Measurements from ENCODE around the gene UROD. TPM values are rescaled to one million over a fixed set of nuclear protein-coding genes. Genes with fewer than 3 reads are reported as not detected.

Gene UROD
- total RNA-seq, 1 experiment from 2014 or later, result 76.9 TPM

- Mint-ChIP-seq H3K4me3 (ENCODE audit: unreplicated experiment) (peak within 1 kb of the TSS; percentile 88), H3K27ac (ENCODE audit: low read depth, unreplicated experiment) (peak within 1 kb of the TSS; percentile 85), H3K36me3 (ENCODE audit: insufficient read depth, unreplicated experiment) (peaks cover 33% of the 10 kb centered on the region), H3K9me3 (ENCODE audit: unreplicated experiment) (no peaks in the 10 kb centered on the region), H3K27me3 (ENCODE audit: insufficient read depth, unreplicated experiment) (no peaks in the 10 kb centered on the region), H3K4me1 (ENCODE audit: insufficient read depth, unreplicated experiment) (peaks cover 20% of the 10 kb centered on the region)
- POLR2A ChIA-PET, result interaction anchor here (0.7 to 11.7 kb wide), 49 partner anchors 11 to 1329 kb away, joined by 3 to 176 read pairs (median 5); partner anchors contain the start of genes AKR1A1, ARMH1, BTBD19 and CCDC163
- intact Hi-C loops (cut with micrococcal nuclease), result loop anchor here (2.0 to 5.0 kb wide), 4 partner anchors 86 to 561 kb away; partner anchors contain the start of gene RNU5D-1
- CTCF ChIA-PET, result interaction anchor here (0.6 to 12.2 kb wide), 14 partner anchors 8 to 1205 kb away, joined by 3 to 437 read pairs (median 4); partner anchors contain the start of genes PLK3 and RNU5D-1
- BruUV-seq (replicated peaks), result no TSS peak
- DNase-seq (ENCODE audit: unreplicated experiment), result peak; percentile 81
- TF ChIP-seq, protein P1, sequence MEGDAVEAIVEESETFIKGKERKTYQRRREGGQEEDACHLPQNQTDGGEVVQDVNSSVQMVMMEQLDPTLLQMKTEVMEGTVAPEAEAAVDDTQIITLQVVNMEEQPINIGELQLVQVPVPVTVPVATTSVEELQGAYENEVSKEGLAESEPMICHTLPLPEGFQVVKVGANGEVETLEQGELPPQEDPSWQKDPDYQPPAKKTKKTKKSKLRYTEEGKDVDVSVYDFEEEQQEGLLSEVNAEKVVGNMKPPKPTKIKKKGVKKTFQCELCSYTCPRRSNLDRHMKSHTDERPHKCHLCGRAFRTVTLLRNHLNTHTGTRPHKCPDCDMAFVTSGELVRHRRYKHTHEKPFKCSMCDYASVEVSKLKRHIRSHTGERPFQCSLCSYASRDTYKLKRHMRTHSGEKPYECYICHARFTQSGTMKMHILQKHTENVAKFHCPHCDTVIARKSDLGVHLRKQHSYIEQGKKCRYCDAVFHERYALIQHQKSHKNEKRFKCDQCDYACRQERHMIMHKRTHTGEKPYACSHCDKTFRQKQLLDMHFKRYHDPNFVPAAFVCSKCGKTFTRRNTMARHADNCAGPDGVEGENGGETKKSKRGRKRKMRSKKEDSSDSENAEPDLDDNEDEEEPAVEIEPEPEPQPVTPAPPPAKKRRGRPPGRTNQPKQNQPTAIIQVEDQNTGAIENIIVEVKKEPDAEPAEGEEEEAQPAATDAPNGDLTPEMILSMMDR (IDR thresholded peaks at IDR 0.05; ENCODE audit: unreplicated experiment), result no peak
Observed at GRCh38 chr1:45010855-45011811, 921 bp upstream of the UROD start, which contains the start of gene HECTD3. Gene HECTD3 (minus strand): TSS chr1:45011324. CDS start chr1:45011257, 67 bp downstream.

GRCh38 chr1:45012639-45013278 lies 705 bp downstream of the UROD start:
- Mint-ChIP-seq H3K4me3 (ENCODE audit: unreplicated experiment) (peak overlapping the region; percentile 88), H3K9me3 (ENCODE audit: unreplicated experiment) (no peaks in the 10 kb centered on the region), H3K36me3 (ENCODE audit: insufficient read depth, unreplicated experiment) (peaks cover 24% of the 10 kb centered on the region), H3K27me3 (ENCODE audit: insufficient read depth, unreplicated experiment) (no peaks in the 10 kb centered on the region), H3K4me1 (ENCODE audit: insufficient read depth, unreplicated experiment) (peaks cover 20% of the 10 kb centered on the region), H3K27ac (ENCODE audit: low read depth, unreplicated experiment) (peak overlapping the region; percentile 85)
- no TSS peak for BruUV-seq (replicated peaks)
- intact Hi-C loops (cut with micrococcal nuclease), result loop anchor here (1.0 to 5.0 kb wide), 5 partner anchors 176 to 560 kb away; partner anchors contain the start of gene RNU5D-1
- TF ChIP-seq, protein P1 (IDR thresholded peaks at IDR 0.05; ENCODE audit: unreplicated experiment), result no peak
- POLR2A ChIA-PET, result interaction anchor here (0.6 to 11.7 kb wide), 38 partner anchors 12 to 673 kb away, joined by 3 to 176 read pairs (median 6); partner anchors contain the start of genes CCDC163, DYNLT4, EIF2B3 and GPBP1L1
- CTCF ChIA-PET, result interaction anchor here (0.6 to 12.2 kb wide), 16 partner anchors 10 to 480 kb away, joined by 3 to 437 read pairs (median 4); partner anchors contain the start of genes RNU5D-1 and TESK2
- peak; percentile 77 for DNase-seq (ENCODE audit: unreplicated experiment)

GRCh38 chr1:45013551-45014209 lies 1.6 kb downstream of the UROD start:
- Mint-ChIP-seq H3K4me3 (ENCODE audit: unreplicated experiment) (peak overlapping the region; percentile 88), H3K9me3 (ENCODE audit: unreplicated experiment) (no peaks in the 10 kb centered on the region), H3K27ac (ENCODE audit: low read depth, unreplicated experiment) (peak overlapping the region; percentile 27), H3K27me3 (ENCODE audit: insufficient read depth, unreplicated experiment) (no peaks in the 10 kb centered on the region), H3K4me1 (ENCODE audit: insufficient read depth, unreplicated experiment) (peaks cover 24% of the 10 kb centered on the region), H3K36me3 (ENCODE audit: insufficient read depth, unreplicated experiment) (peaks cover 24% of the 10 kb centered on the region)
- TF ChIP-seq, protein P1 (IDR thresholded peaks at IDR 0.05; ENCODE audit: unreplicated experiment), result no peak
- ChIA-PET CTCF (interaction anchor here (0.5 to 12.2 kb wide), 39 partner anchors 8 to 551 kb away, joined by 3 to 437 read pairs (median 4); partner anchors contain the start of genes EIF2B3, MUTYH, TESK2 and TOE1), POLR2A (interaction anchor here (0.5 to 11.7 kb wide), 11 partner anchors 27 to 1071 kb away, joined by 3 to 176 read pairs (median 4); partner anchors contain the start of genes CCDC163, EIF2B3, MMACHC and MUTYH)
- no peak for DNase-seq (ENCODE audit: unreplicated experiment)
- BruUV-seq (replicated peaks), result no TSS peak
- intact Hi-C loops (cut with micrococcal nuclease), result loop anchor here (1.0 to 5.0 kb wide), 6 partner anchors 221 to 559 kb away; partner anchors contain the start of gene RNU5D-1

Measured in MCF 10A (cell line).